Neuronal stem cell (in vitro differentiated cells): Measurements from ENCODE around the gene EEA1.

Experiments
- DNase-seq: peaks from one replicate; pipeline ENCODE4 v3.0.0-alpha.2; 2013; ENCODE audit warnings: low spot score
- H2AFZ ChIP-seq: one replicate; pipeline ENCODE4 v1.6.1; 2013; ENCODE audit warnings: mild to moderate bottlenecking, low read length, inconsistent platforms
- H2AK5ac ChIP-seq: 2 replicates; pipeline ENCODE4 v1.6.1; 2013; ENCODE audit warnings: low read depth, mild to moderate bottlenecking, inconsistent platforms, low read length, moderate library complexity, mixed read lengths
- H2BK120ac ChIP-seq: 2 replicates; pipeline ENCODE4 v1.6.1; 2013; ENCODE audit warnings: low read depth, mild to moderate bottlenecking, inconsistent platforms, low read length, moderate library complexity, mixed read lengths
- H2BK12ac ChIP-seq: one replicate; pipeline ENCODE4 v1.6.1; 2013; ENCODE audit warnings: low read length, inconsistent platforms
- H2BK15ac ChIP-seq: 2 replicates; pipeline ENCODE4 v1.6.1; 2013; ENCODE audit warnings: mild to moderate bottlenecking, low read length, inconsistent platforms, mixed read lengths
- H2BK5ac ChIP-seq: one replicate; pipeline ENCODE4 v1.6.1; 2013; ENCODE audit warnings: inconsistent platforms, mild to moderate bottlenecking, low read length, moderate library complexity
- H3K14ac ChIP-seq: one replicate; pipeline ENCODE4 v1.6.1; 2013; ENCODE audit warnings: low read length, inconsistent platforms
- H3K18ac ChIP-seq: 2 replicates; pipeline ENCODE4 v1.6.1; 2013; ENCODE audit warnings: low read length, inconsistent platforms
- H3K23ac ChIP-seq: 2 replicates; pipeline ENCODE4 v1.6.1; 2013; ENCODE audit warnings: low read depth, mild to moderate bottlenecking, mixed read lengths, low read length, inconsistent platforms; ENCODE audit not compliant: poor library complexity
- H3K27ac ChIP-seq: replicated peaks from 3 replicates; pipeline ENCODE4 v1.5.1; 2013; ENCODE audit warnings: low read length, inconsistent platforms
- H3K27me3 ChIP-seq, 3 experiments: 2 replicates each; pipeline ENCODE4 v1.6.1; 2013; ENCODE audit warnings: low read length in 3 of 3, mild to moderate bottlenecking in 2 of 3, inconsistent platforms in 1 of 3, low read depth in 1 of 3, mixed read lengths in 1 of 3, moderate library complexity in 1 of 3; ENCODE audit not compliant: control insufficient read depth in 3 of 3, insufficient read depth in 3 of 3
- H3K36me3 ChIP-seq, 2 donors: replicated peaks in 1 of 2; 2 replicates each; pipeline ENCODE4 v1.6.1; 2013; ENCODE audit warnings: low read length in 2 of 2; ENCODE audit not compliant: control insufficient read depth in 2 of 2, insufficient read depth in 2 of 2
- H3K4ac ChIP-seq: 2 replicates; pipeline ENCODE4 v1.6.1; 2013; ENCODE audit warnings: inconsistent platforms, mild to moderate bottlenecking, low read length, moderate library complexity
- H3K4me1 ChIP-seq, 2 donors: 1 replicate in 1 of 2; 2 replicates in 1 of 2; pipeline ENCODE4 v1.6.1; 2013; ENCODE audit warnings: low read length in 2 of 2, low read depth in 1 of 2; ENCODE audit not compliant: control insufficient read depth in 2 of 2, insufficient read depth in 1 of 2
- H3K4me2 ChIP-seq: one replicate; pipeline ENCODE4 v1.6.1; 2013; ENCODE audit warnings: mild to moderate bottlenecking, low read length, inconsistent platforms; ENCODE audit not compliant: insufficient read depth, poor library complexity, severe bottlenecking
- H3K4me3 ChIP-seq, 2 donors: 2 replicates each; pipeline ENCODE4 v1.5.1; 2013; ENCODE audit warnings: low read length in 2 of 2, mild to moderate bottlenecking in 2 of 2, inconsistent platforms in 1 of 2, moderate library complexity in 1 of 2
- H3K79me1 ChIP-seq: one replicate; pipeline ENCODE4 v1.6.1; 2013; ENCODE audit warnings: low read depth, mild to moderate bottlenecking, inconsistent platforms, low read length, moderate library complexity
- H3K9ac ChIP-seq: one replicate; pipeline ENCODE4 v1.6.1; 2013; ENCODE audit warnings: mild to moderate bottlenecking, low read depth, low read length, inconsistent platforms; ENCODE audit not compliant: poor library complexity
- H3K9me3 ChIP-seq, 2 donors: replicated peaks in 1 of 2; 2 replicates each; pipeline versions ENCODE3 to v1.6.1; 2013; ENCODE audit warnings: low read length in 2 of 2, mild to moderate bottlenecking in 2 of 2, inconsistent platforms in 1 of 2, low read depth in 1 of 2, mixed read lengths in 1 of 2, moderate library complexity in 1 of 2; ENCODE audit not compliant: control insufficient read depth in 2 of 2, insufficient read depth in 1 of 2
- H4K8ac ChIP-seq: one replicate; pipeline ENCODE4 v1.6.1; 2013; ENCODE audit warnings: low read depth, mild to moderate bottlenecking, inconsistent platforms, low read length, moderate library complexity
- H4K91ac ChIP-seq: one replicate; pipeline ENCODE4 v1.6.1; 2013; ENCODE audit warnings: low read length, low read depth, mild to moderate bottlenecking, inconsistent platforms; ENCODE audit not compliant: poor library complexity
- WGBS, 2 donors: extraction: QIAGEN DNeasy Blood & Tissue Kit; methylation state at CpG; one replicate each; pipeline ENCODE4 v1.1.7; 2013; ENCODE audit warnings: missing lambda C conversion rate in 2 of 2, mixed read lengths in 1 of 2; ENCODE audit not compliant: insufficient read length in 2 of 2, insufficient replicate concordance in 1 of 2; ENCODE audit errors: extremely low coverage in 2 of 2; 5-methylcytosine and 5-hydroxymethylcytosine counted together

EEA1 gene

DNA sequence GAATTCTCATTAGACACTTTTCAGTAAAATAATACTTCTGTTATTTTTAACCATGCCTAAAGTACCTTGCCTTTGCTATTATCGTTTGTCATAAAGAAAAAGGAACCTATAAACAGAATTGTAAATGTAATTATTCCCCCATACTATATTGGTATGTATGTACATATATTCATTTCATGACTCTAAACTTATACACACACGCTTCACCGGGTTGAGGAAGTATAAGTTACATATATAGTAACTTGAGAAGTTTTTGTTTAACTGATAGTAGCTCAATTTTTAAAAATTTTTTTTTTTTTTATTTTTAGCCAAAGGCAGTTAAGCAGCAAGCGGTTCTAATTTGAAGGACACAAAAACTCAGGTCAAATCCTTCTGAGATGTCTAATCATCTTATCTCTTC, 118.7 kb downstream of the EEA1 start:
- Histone ChIP-seq H3K9me3 (peaks cover 0 to 8% of the 10 kb centered on the region in 2 donors), H3K4ac (no peak overlapping the region), H2BK15ac (no peak overlapping the region), H3K79me1 (no peaks in the 10 kb centered on the region), H2BK5ac (no peak overlapping the region), H2AFZ (no peak overlapping the region), H2AK5ac (no peak overlapping the region), H2BK120ac (no peak overlapping the region), H3K14ac (no peak overlapping the region), H3K36me3 (peaks cover 0 to 52% of the 10 kb centered on the region in 2 donors), H4K91ac (no peak overlapping the region), H4K8ac (no peak overlapping the region), H3K18ac (no peak overlapping the region), H3K27me3 (no peaks in the 10 kb centered on the region), H3K23ac (no peak overlapping the region), H3K4me3 (no peak overlapping the region), H2BK12ac (no peak overlapping the region), H3K9ac (no peak overlapping the region), H3K27ac (no peak overlapping the region), H3K4me1 (no peaks in the 10 kb centered on the region), H3K4me2 (no peak overlapping the region)
- DNase-seq = no peak
- WGBS, 2 donors = no CpG with 5 or more reads among the region's 4 CpGs

DNA sequence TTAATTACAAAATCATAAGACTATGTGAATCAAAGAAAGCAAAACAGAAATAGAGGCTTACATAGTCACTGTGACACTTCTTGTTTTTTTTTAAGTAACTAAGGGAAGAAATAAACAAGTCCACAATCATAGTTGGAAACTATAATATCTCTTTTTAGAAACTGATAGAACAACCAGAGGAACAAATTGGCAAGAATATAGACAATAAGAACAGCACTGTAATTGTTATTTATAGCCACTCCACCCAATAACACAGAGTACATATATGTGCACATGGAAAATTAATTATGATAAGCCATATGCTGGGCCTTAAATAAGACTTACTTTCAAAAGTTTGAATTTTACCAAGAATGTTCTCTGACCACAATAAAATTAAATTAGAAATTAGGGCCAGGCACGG, 125.2 kb downstream of the EEA1 start:
- H4K8ac ChIP-seq = no peak overlapping the region
- H3K14ac ChIP-seq = no peak overlapping the region
- no peak overlapping the region for H2AFZ ChIP-seq
- H2BK120ac ChIP-seq = no peak overlapping the region
- no peak overlapping the region for H3K4me3 ChIP-seq
- peaks cover 0 to 61% of the 10 kb centered on the region in 2 donors for H3K36me3 ChIP-seq
- no peak overlapping the region for H2AK5ac ChIP-seq
- no peak overlapping the region for H4K91ac ChIP-seq
- no peaks in the 10 kb centered on the region for H3K27me3 ChIP-seq
- H3K4ac ChIP-seq = no peak overlapping the region
- H3K23ac ChIP-seq = no peak overlapping the region
- H3K18ac ChIP-seq = no peak overlapping the region
- no peak overlapping the region for H2BK12ac ChIP-seq
- no peaks in the 10 kb centered on the region for H3K4me1 ChIP-seq
- no peak overlapping the region for H2BK15ac ChIP-seq
- no peak overlapping the region for H3K4me2 ChIP-seq
- H3K9me3 ChIP-seq = peaks cover 0 to 8% of the 10 kb centered on the region in 2 donors
- no CpG with 5 or more reads among the region's 1 CpG for WGBS, 2 donors
- no peaks in the 10 kb centered on the region for H3K79me1 ChIP-seq
- H2BK5ac ChIP-seq = no peak overlapping the region
- H3K9ac ChIP-seq = no peak overlapping the region
- DNase-seq = no peak
- no peak overlapping the region for H3K27ac ChIP-seq

DNA sequence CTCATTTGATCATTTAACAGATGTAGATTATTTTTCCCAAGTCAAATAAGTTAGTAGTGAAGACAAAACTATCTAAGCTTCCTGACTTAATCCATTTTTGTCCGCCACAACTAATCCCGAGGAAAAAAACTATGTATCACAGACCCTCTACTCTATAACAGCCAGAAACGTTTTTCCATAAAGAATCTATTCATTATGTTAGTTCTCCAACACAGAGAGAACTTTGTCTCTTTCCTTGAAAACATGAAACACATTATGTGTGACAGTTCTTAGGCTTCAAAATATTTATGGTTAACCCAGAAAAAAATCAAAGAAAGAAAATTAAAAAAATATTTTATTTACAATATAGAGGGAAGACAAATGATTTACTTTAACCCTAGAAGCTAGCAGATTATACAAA, 126.2 kb downstream of the EEA1 start:
- H4K8ac ChIP-seq = no peak overlapping the region
- no peak overlapping the region for H2BK120ac ChIP-seq
- no peaks in the 10 kb centered on the region for H3K4me1 ChIP-seq
- no peak overlapping the region for H2AK5ac ChIP-seq
- no peak overlapping the region for H3K4me2 ChIP-seq
- H3K9ac ChIP-seq = no peak overlapping the region
- H3K27me3 ChIP-seq = no peaks in the 10 kb centered on the region
- no peak overlapping the region for H4K91ac ChIP-seq
- peaks cover 0 to 8% of the 10 kb centered on the region in 2 donors for H3K9me3 ChIP-seq
- H3K27ac ChIP-seq = no peak overlapping the region
- no peak overlapping the region for H3K18ac ChIP-seq
- H3K23ac ChIP-seq = no peak overlapping the region
- no CpG with 5 or more reads among the region's 3 CpGs for WGBS, 2 donors
- H3K14ac ChIP-seq = no peak overlapping the region
- no peak for DNase-seq
- H2BK15ac ChIP-seq = no peak overlapping the region
- H3K4ac ChIP-seq = no peak overlapping the region
- no peaks in the 10 kb centered on the region for H3K79me1 ChIP-seq
- H2BK12ac ChIP-seq = no peak overlapping the region
- peaks cover 0 to 59% of the 10 kb centered on the region in 2 donors for H3K36me3 ChIP-seq
- no peak overlapping the region for H2BK5ac ChIP-seq
- no peak overlapping the region for H2AFZ ChIP-seq
- H3K4me3 ChIP-seq = no peak overlapping the region

DNA sequence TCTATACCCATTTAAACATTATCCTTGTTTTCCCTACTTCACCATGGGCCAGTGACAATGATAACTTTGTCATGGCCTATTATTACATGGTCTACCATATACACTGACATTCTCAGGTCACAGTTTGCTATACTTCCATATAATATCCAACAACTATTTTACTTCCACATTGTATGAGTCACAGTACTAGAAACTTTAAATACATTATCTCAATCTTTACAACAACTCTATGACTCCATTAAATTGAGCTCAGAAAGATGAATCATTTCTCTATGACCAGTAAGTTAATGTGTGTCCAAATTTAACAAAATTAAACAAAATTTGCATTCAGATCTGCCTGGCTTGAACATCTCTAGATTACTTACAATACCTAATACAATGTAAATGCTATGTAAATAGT, 132.4 kb downstream of the EEA1 start:
- no peak overlapping the region for H3K4me3 ChIP-seq
- H2BK15ac ChIP-seq = no peak overlapping the region
- no peak overlapping the region for H3K18ac ChIP-seq
- no peaks in the 10 kb centered on the region for H3K27me3 ChIP-seq
- no peak overlapping the region for H2AFZ ChIP-seq
- no peak overlapping the region for H3K23ac ChIP-seq
- no peak overlapping the region for H4K8ac ChIP-seq
- no peaks in the 10 kb centered on the region for H3K9me3 ChIP-seq
- DNase-seq = no peak
- no peak overlapping the region for H3K27ac ChIP-seq
- H3K9ac ChIP-seq = no peak overlapping the region
- no peak overlapping the region for H3K4ac ChIP-seq
- H3K79me1 ChIP-seq = no peaks in the 10 kb centered on the region
- no peak overlapping the region for H2BK12ac ChIP-seq
- no peak overlapping the region for H2AK5ac ChIP-seq
- H3K14ac ChIP-seq = no peak overlapping the region
- no peak overlapping the region for H2BK5ac ChIP-seq
- no peak overlapping the region for H2BK120ac ChIP-seq
- H3K4me1 ChIP-seq = no peaks in the 10 kb centered on the region
- peaks cover 0 to 52% of the 10 kb centered on the region in 2 donors for H3K36me3 ChIP-seq
- no peak overlapping the region for H4K91ac ChIP-seq
- H3K4me2 ChIP-seq = no peak overlapping the region
